ENCODE results near the gene NEK3. TPM values are rescaled to one million over a fixed set of nuclear protein-coding genes. Genes with fewer than 3 reads are reported as not detected.
"Not testable (repeated sequence)": the region's sequence is repeated elsewhere in the genome, so short reads cannot be mapped to it uniquely, and the experiment has no call there.

Gene NEK3
- total RNA-seq, 1 donor from 2014 or later = 4.3 TPM

DNA sequence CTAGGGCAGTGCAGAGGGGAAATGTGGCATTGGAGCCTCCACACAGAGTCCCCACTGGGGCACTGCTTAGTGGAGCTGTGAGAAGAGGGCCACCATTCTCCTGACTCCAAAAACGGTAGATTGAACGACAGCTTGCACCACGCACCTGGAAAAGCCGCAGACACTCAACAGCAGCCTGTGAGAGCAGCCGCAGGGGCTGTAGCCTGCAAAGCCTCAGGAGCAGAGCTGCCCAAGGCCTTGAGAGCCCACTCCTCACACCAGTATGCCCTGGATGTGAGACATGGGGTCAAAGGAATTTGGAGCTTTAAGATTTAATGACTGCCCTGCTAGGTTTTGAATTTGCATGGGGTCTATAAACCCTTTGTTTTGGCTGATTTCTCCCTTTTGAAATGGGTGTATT, 62.2 kb downstream of the NEK3 start:
- intact Hi-C loops (cut with micrococcal nuclease) = no loop called here
- TF ChIP-seq, protein P1, sequence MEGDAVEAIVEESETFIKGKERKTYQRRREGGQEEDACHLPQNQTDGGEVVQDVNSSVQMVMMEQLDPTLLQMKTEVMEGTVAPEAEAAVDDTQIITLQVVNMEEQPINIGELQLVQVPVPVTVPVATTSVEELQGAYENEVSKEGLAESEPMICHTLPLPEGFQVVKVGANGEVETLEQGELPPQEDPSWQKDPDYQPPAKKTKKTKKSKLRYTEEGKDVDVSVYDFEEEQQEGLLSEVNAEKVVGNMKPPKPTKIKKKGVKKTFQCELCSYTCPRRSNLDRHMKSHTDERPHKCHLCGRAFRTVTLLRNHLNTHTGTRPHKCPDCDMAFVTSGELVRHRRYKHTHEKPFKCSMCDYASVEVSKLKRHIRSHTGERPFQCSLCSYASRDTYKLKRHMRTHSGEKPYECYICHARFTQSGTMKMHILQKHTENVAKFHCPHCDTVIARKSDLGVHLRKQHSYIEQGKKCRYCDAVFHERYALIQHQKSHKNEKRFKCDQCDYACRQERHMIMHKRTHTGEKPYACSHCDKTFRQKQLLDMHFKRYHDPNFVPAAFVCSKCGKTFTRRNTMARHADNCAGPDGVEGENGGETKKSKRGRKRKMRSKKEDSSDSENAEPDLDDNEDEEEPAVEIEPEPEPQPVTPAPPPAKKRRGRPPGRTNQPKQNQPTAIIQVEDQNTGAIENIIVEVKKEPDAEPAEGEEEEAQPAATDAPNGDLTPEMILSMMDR (IDR thresholded peaks at IDR 0.05; ENCODE audit: borderline replicate concordance) = no peak
- Histone ChIP-seq H3K27ac (replicated peaks) (no peak overlapping the region), H3K4me3 (no peak overlapping the region), H3K36me3 (no peaks in the 10 kb centered on the region), H3K27me3 (ENCODE audit: low read depth) (no peaks in the 10 kb centered on the region), H3K9me3 (replicated peaks) (no peaks in the 10 kb centered on the region), H3K4me1 (no peaks in the 10 kb centered on the region)
- no peak for DNase-seq

DNA sequence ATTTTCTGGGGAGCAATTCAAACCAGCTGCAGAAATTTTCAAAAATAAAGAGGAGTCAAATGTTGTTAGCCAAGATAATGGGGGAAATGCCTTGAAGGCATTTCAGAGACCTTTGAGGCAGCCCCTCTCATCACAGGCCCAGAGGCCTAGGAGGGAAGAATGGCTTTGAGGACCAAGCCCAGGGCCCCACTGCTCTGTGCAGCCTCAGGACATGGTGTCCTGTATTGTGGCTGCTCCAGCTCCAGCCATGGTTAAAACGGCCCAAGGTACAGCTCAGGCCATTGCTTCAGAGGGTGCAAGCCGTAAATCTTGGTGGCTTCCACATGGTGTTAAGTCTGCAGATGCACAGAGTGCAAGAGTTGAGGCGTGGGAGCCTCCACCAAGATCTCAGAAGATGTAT, 62.6 kb downstream of the NEK3 start:
- Histone ChIP-seq H3K36me3 (no peaks in the 10 kb centered on the region), H3K4me1 (no peaks in the 10 kb centered on the region), H3K9me3 (replicated peaks) (no peaks in the 10 kb centered on the region), H3K27me3 (ENCODE audit: low read depth) (no peaks in the 10 kb centered on the region), H3K4me3 (no peak overlapping the region), H3K27ac (replicated peaks) (no peak overlapping the region)
- TF ChIP-seq, protein P1 (IDR thresholded peaks at IDR 0.05; ENCODE audit: borderline replicate concordance) = no peak
- intact Hi-C loops (cut with micrococcal nuclease) = no loop called here
- DNase-seq = no peak

DNA sequence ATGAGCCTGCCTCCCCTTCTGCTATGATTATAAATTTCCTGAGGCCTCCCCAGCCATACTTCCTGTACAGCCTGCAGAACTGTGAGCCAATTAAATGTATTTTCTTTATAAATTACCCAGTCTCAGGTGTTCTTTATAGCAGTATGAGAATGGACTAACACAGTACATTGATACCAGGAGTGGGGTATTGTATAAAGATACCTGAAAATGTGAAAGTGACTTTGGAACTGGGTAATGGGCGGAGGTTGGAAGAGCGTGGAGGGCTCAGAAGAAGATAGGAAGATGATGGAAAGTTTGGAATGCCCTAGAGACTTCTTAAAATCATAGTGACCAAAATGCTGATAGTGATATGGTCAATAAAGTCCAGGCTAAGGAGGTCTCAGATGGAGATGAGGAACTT, 63.3 kb downstream of the NEK3 start:
- intact Hi-C loops (cut with micrococcal nuclease) = no loop called here
- DNase-seq = no peak
- H3K9me3 ChIP-seq (replicated peaks) = no peaks in the 10 kb centered on the region
- H3K27ac ChIP-seq (replicated peaks) = no peak overlapping the region
- TF ChIP-seq, protein P1 (IDR thresholded peaks at IDR 0.05; ENCODE audit: borderline replicate concordance) = no peak
- no peaks in the 10 kb centered on the region for H3K4me1 ChIP-seq
- no peak overlapping the region for H3K4me3 ChIP-seq
- no peaks in the 10 kb centered on the region for H3K36me3 ChIP-seq
- no peaks in the 10 kb centered on the region for H3K27me3 ChIP-seq (ENCODE audit: low read depth)

DNA sequence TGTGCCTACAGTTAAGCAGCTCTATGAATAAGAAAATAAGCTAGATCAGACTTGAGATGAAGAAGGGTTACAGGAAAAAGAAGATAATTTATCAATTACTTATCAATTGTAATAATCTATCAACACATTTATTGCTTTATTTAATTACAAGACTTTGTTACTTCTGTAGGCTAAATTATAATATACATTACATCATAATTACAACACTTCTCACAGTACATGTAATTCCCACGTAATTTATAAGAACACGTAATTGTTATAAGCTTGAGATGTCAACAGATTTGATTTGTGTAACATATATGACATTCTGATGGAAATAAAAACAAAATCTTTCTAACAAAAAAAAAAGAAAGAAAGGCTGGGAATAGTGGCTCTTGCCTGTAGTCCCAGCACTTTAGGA, 67.3 kb downstream of the NEK3 start:
- TF ChIP-seq, protein P1 (IDR thresholded peaks at IDR 0.05; ENCODE audit: borderline replicate concordance) = no peak
- DNase-seq = no peak
- Histone ChIP-seq H3K9me3 (replicated peaks) (no peaks in the 10 kb centered on the region), H3K4me1 (no peaks in the 10 kb centered on the region), H3K4me3 (no peak overlapping the region), H3K27me3 (ENCODE audit: low read depth) (no peaks in the 10 kb centered on the region), H3K36me3 (no peaks in the 10 kb centered on the region), H3K27ac (replicated peaks) (no peak overlapping the region)
- intact Hi-C loops (cut with micrococcal nuclease) = no loop called here

DNA sequence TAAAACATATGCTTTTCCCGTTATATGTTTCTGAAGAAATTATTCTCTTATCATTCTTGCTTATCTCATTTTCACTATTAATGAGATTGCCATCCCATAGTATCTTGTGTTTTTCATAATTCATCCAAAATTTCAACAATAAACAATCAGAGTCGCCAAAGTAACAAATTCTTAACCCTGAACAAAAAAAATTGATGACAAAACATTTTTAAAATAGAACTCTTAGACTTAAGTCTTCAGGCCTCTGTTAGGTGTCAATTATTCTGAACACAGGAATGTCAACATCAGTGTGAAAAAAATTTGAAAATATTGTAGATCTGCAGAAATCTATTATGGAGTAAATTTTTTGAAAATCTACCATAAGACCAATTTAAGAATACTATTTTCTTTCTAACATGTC, 67.9 kb downstream of the NEK3 start:
- no peaks in the 10 kb centered on the region for H3K27me3 ChIP-seq (ENCODE audit: low read depth)
- no peak overlapping the region for H3K27ac ChIP-seq (replicated peaks)
- no peaks in the 10 kb centered on the region for H3K36me3 ChIP-seq
- TF ChIP-seq, protein P1 (IDR thresholded peaks at IDR 0.05; ENCODE audit: borderline replicate concordance) = no peak
- H3K4me3 ChIP-seq = no peak overlapping the region
- H3K4me1 ChIP-seq = no peaks in the 10 kb centered on the region
- H3K9me3 ChIP-seq (replicated peaks) = no peaks in the 10 kb centered on the region
- intact Hi-C loops (cut with micrococcal nuclease) = no loop called here
- no peak for DNase-seq

DNA sequence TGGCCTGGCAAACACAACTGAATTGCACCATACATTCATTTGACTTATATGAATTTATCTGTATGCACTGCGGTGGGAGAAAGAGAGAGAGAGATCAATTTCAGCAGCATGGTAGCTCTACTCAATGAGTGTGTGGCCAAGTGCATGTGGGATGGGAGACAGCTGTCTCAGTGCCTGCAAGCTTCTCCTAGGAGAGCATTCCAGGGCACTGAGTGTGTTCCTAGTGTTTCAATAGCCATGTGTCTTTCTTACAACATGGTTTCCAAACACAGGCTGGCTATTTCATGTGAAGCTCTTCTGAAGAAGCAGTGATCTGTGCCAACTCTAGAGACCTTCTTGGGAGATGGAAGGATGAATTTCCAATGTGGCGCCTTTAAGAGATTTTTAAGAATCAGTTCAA, 74.0 kb downstream of the NEK3 start:
- Histone ChIP-seq H3K27ac (replicated peaks) (no peak overlapping the region), H3K9me3 (replicated peaks) (no peaks in the 10 kb centered on the region), H3K4me3 (no peak overlapping the region), H3K36me3 (no peaks in the 10 kb centered on the region), H3K4me1 (no peaks in the 10 kb centered on the region), H3K27me3 (ENCODE audit: low read depth) (no peaks in the 10 kb centered on the region)
- no peak for DNase-seq
- TF ChIP-seq, protein P1 (IDR thresholded peaks at IDR 0.05; ENCODE audit: borderline replicate concordance) = no peak
- intact Hi-C loops (cut with micrococcal nuclease) = no loop called here

DNA sequence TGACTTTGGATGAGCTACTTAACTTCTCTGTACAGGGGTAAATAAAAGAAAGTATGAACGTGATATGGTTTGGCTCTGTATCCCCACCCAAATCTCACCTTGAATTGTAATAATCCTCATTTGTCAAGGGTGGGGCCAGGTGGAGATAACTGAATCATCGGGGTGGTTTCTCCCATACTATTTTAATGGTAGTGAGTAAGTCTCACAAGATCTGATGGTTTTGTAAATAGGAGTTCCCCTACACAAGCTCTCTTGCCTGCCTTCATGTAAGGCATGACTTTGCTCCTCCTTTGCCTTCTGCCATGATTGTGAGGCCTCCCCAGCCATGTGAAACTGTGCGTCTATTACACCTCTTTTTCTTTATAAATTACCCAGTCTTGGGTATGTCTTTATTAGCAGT, 74.4 kb downstream of the NEK3 start:
- DNase-seq; H3K36me3 ChIP-seq; H3K9me3 ChIP-seq (replicated peaks); H3K4me3 ChIP-seq; H3K27me3 ChIP-seq (ENCODE audit: low read depth); H3K27ac ChIP-seq (replicated peaks); intact Hi-C loops (cut with micrococcal nuclease); H3K4me1 ChIP-seq: not testable (repeated sequence)

Data from left ventricle myocardium inferior (tissue), 1 donor.